Immature natural killer cell (primary cell): Measurements from ENCODE around the gene ADCK2. TPM values are rescaled to one million over a fixed set of nuclear protein-coding genes. Genes with fewer than 3 reads are reported as not detected.
"Not testable (repeated sequence)": the region's sequence is repeated elsewhere in the genome, so short reads cannot be mapped to it uniquely, and the experiment has no call there.

Source experiments
- DNase-seq, 3 donors: peaks; one replicate each; pipeline ENCODE4 v3.0.0; 2022; ENCODE audit warnings: mixed read lengths in 1 of 3
- H3K27ac Mint-ChIP-seq, 6 donors: one replicate each; pipeline ENCODE4 v1.8.0; 2020; ENCODE audit warnings: mixed read lengths in 6 of 6, mild to moderate bottlenecking in 5 of 6, inconsistent platforms in 4 of 6, moderate library complexity in 3 of 6
- H3K27me3 Mint-ChIP-seq, 3 donors: one replicate each; pipeline ENCODE4 v1.8.0; 2020 to 2021; ENCODE audit warnings: low read depth in 3 of 3, mild to moderate bottlenecking in 3 of 3, mixed read lengths in 3 of 3, moderate library complexity in 3 of 3, inconsistent platforms in 1 of 3
- H3K36me3 Mint-ChIP-seq, 3 donors: one replicate each; pipeline ENCODE4 v1.8.0; 2020; ENCODE audit warnings: mixed read lengths in 3 of 3, inconsistent platforms in 2 of 3, mild to moderate bottlenecking in 2 of 3
- H3K4me1 Mint-ChIP-seq, 2 donors: one replicate each; pipeline ENCODE4 v1.8.0; 2020; ENCODE audit warnings: inconsistent platforms in 2 of 2, mild to moderate bottlenecking in 2 of 2, mixed read lengths in 2 of 2, moderate library complexity in 1 of 2
- H3K4me3 Mint-ChIP-seq, 5 donors: one replicate each; pipeline ENCODE4 v1.8.0; 2020; ENCODE audit warnings: mild to moderate bottlenecking in 5 of 5, mixed read lengths in 5 of 5, inconsistent platforms in 3 of 5, moderate library complexity in 3 of 5
- H3K9me3 Mint-ChIP-seq, 6 donors: one replicate each; pipeline ENCODE4 v1.8.0; 2020; ENCODE audit warnings: mild to moderate bottlenecking in 6 of 6, mixed read lengths in 6 of 6, inconsistent platforms in 4 of 6, moderate library complexity in 3 of 6
- polyA plus RNA-seq, 3 donors: library from polyadenylated mRNA; unstranded; fragments of 300-500 nt; fragmentation: Illumina TruSeq; gene quantifications; one replicate each; pipeline ENCODE4 v1.2.3, GENCODE V29; 2021

ADCK2 gene
- polyA plus RNA-seq, 3 donors from 2014 or later: 27.8 to 37.1 (median 33.9) TPM

DNA sequence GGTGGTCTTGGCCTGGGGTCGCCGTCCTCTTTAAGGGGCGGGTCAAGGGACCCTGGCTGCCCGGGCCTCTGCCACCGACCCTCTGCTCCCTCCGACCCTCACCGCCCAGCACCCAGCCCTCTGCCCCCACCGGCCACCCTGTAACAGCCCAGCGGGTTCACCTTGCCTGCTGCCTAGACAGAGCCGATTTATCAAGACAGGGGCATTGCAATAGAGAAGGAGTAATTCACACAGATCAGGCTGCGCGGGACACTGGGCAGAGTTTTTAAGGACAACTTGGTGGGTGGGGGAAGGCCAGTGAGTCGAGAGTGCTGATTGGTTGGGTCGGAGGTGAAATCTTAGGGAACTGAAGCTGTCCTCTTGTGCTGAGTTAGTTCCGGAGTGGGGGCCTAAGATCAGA, 779 bp upstream of the ADCK2 start:
- no peaks in the 10 kb centered on the region for H3K27me3 Mint-ChIP-seq
- H3K4me3 Mint-ChIP-seq: peak overlapping the region; percentile 74 to 86 (median 82)
- H3K4me1 Mint-ChIP-seq: peaks cover 29 to 36% of the 10 kb centered on the region in 2 donors
- no peak for DNase-seq
- H3K9me3 Mint-ChIP-seq: no peaks in the 10 kb centered on the region
- H3K27ac Mint-ChIP-seq: peak overlapping the region; percentile 30 to 87 (median 77)
- peaks cover 0 to 4% (median 0%) of the 10 kb centered on the region in 3 donors for H3K36me3 Mint-ChIP-seq

DNA sequence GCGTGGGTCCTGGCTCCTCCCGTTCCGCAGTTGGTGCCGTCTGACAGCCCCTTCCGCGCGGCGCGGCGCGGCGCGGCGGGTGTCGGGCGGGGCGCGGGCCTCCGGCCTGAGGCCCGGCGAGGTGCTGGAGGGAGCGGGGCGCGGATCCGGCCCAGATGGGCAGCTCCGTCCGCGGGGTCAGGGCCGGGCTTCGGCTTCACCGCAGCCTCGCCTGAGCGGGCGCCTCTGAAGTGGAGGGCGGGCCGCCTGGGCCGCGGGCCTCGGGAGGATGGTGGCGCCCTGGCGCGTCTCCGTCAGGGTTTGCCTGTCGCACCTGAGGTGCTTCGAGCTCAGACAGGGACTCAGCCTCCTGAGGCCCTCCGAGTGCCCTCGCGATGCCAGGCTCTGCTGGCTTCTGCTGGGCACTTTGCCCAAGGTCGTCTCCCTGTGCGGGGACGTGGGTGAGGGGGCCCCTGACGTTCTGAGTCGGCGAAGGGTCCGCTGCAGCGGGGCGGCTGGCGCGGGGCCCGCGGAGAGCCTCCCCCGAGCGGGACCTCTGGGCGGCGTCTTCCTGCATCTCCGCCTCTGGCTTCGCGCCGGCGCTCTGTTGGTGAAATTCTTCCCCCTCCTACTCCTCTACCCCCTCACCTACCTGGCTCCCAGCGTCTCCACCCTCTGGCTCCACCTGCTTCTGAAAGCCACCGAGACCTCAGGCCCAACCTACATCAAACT, 473 bp downstream of the ADCK2 start:
- Mint-ChIP-seq H3K27ac (peak overlapping the region; percentile 53 to 87 (median 82)), H3K36me3 (peaks cover 5 to 13% (median 10%) of the 10 kb centered on the region in 3 donors), H3K9me3 (no peaks in the 10 kb centered on the region), H3K4me3 (peak overlapping the region; percentile 82 to 89 (median 85)), H3K27me3 (peaks cover 0 to 3% (median 2%) of the 10 kb centered on the region in 3 donors), H3K4me1 (peaks cover 29 to 36% of the 10 kb centered on the region in 2 donors)
- DNase-seq: peak in 1 of 3 donors; percentile 60

DNA sequence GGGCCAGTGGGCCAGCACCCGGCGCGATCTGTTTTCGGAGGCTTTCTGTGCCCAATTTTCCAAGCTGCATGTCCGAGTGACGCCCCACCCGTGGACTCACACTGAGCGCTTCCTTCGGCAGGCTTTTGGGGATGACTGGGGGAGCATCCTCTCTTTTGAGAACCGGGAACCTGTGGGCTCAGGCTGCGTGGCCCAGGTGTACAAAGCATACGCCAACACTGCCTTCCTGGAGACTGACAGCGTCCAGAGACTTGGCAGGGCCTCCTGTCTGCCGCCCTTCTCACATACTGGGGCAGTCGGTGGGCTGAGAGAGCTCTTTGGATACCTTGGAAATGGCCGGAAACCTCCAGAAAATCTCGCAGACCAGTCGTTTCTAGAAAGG, 1.0 kb downstream of the ADCK2 start:
- Mint-ChIP-seq H3K4me3 (peak overlapping the region; percentile 82 to 89 (median 85)), H3K9me3 (no peaks in the 10 kb centered on the region), H3K27me3 (peaks cover 0 to 3% (median 2%) of the 10 kb centered on the region in 3 donors), H3K36me3 (peaks cover 5 to 16% (median 12%) of the 10 kb centered on the region in 3 donors), H3K27ac (peak overlapping the region; percentile 53 to 87 (median 82)), H3K4me1 (peaks cover 29 to 36% of the 10 kb centered on the region in 2 donors)
- DNase-seq: no peak

DNA sequence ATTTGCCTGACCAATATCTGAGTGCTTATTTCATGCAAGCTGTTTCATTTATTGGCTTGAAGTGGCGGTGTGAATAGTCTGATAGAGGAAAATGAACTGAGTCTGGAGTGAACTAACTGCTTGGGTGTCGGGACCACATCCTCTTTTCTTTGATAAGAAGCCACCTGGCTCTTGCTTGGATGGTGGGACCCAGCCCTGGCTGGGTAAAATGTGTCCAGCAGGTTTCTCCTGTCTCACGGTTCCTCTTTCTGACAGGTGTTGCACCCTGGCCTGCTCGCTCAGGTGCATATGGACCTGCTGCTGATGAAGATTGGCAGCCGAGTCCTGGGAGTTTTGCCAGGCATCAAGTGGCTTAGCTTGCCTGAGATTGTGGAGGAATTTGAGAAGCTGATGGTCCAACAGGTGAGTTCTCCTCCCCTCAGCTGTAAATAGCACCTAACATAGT, 1.6 kb downstream of the ADCK2 start:
- peaks cover 5 to 21% (median 17%) of the 10 kb centered on the region in 3 donors for H3K36me3 Mint-ChIP-seq
- no peak for DNase-seq
- H3K9me3 Mint-ChIP-seq: no peaks in the 10 kb centered on the region
- peaks cover 29 to 36% of the 10 kb centered on the region in 2 donors for H3K4me1 Mint-ChIP-seq
- peak overlapping the region; percentile 53 to 87 (median 80) for H3K27ac Mint-ChIP-seq
- peaks cover 0 to 3% (median 2%) of the 10 kb centered on the region in 3 donors for H3K27me3 Mint-ChIP-seq
- peak overlapping the region; percentile 82 to 89 (median 85) for H3K4me3 Mint-ChIP-seq

DNA sequence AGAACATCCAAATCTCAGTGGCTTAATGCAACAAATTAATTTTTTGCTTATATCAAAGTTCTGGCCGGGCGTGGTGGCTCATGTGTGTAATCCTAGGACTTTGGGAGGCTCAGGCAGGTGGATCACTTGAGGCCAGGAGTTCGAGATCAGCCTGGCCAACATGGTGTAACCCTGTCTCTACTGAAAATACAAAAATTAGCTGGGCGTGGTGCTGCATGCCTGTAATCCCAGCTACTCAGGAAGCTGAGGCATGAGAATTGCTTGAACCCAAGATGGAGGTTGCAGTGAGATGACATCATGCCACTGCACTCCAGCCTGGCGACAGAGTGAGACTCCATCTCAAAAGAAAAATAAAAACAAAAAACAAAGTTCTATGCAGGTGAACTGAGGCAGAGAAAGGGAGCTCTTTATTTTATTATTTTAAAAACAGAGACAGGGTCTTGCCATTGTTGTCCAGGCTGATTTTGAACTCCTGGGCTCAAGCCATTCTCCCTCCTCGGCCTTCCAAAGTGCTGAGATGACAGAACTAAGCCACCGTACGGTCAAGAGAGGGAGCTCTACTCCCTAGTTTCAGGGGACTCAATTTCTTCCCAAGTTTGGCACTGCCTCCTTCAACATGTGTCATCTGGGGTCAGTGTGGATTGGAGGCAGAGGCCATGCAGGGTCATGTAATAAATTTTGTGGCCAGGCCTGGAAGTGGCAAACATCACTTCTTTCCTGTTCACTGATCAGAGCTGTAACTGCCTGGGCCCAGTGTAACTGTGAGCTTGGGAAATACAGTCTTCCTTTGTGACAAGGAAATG, 2.4 kb downstream of the ADCK2 start:
- peaks cover 29 to 36% of the 10 kb centered on the region in 2 donors for H3K4me1 Mint-ChIP-seq

DNA sequence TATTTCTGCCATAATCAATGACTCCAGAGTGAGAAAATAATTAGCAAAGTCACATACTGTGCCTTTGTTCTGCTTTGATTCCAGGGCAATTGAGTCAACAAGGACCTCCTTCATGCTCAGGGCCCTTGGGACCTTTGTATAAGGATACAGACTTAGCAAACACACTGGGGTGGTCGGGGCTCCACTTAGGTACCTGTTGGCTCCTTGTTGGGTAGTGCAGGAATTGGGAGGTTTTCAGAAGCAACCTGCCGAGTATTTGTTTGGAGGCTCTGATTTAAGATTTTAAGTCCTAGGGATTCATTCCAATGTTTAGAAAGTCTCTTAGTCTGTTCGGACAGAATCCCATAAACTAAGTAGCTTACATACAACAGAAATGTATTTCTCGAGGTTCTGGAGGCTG, 3.0 kb downstream of the ADCK2 start:
- no peak overlapping the region for H3K27ac Mint-ChIP-seq
- H3K4me3 Mint-ChIP-seq: peak overlapping the region in 4 of 5 donors; percentile 7 to 82 (median 46)
- H3K4me1 Mint-ChIP-seq: peaks cover 28 to 36% of the 10 kb centered on the region in 2 donors
- H3K27me3 Mint-ChIP-seq: peaks cover 0 to 3% (median 2%) of the 10 kb centered on the region in 3 donors
- peaks cover 8 to 32% (median 22%) of the 10 kb centered on the region in 3 donors for H3K36me3 Mint-ChIP-seq
- DNase-seq: no peak
- no peaks in the 10 kb centered on the region for H3K9me3 Mint-ChIP-seq

More for the DNA sequence above, 2.4 kb downstream of the ADCK2 start:
- Mint-ChIP-seq H3K4me3 (peak overlapping the region; percentile 46 to 89 (median 85)), H3K36me3 (peaks cover 5 to 26% (median 21%) of the 10 kb centered on the region in 3 donors), H3K27ac (peak overlapping the region in 5 of 6 donors; percentile 15 to 68 (median 49)), H3K27me3 (peaks cover 0 to 3% (median 2%) of the 10 kb centered on the region in 3 donors), H3K9me3 (no peaks in the 10 kb centered on the region)
- peak in 1 of 3 donors; percentile 13 for DNase-seq

DNA sequence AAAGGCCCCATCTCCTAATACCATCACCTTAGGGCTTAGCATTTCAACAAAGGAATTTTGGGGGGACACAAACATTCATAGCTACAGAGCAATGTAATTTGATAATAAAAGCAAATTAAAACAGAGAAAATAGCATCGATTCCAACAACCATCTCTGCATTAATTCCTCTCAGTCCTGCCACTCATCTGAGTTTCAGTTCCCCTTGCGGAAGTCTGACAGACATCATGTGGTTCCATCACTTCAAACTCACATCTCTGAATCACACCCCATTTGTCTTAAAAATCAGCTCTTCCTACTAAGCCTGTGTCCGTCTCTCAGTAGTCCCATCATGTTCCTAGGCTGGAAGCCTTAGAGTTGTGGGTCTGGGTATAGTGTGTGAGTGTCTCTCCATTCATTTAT, 3.6 kb downstream of the ADCK2 start:
- H3K4me3 Mint-ChIP-seq: peak overlapping the region in 2 of 5 donors; percentile 9 to 46
- peaks cover 27 to 36% of the 10 kb centered on the region in 2 donors for H3K4me1 Mint-ChIP-seq

DNA sequence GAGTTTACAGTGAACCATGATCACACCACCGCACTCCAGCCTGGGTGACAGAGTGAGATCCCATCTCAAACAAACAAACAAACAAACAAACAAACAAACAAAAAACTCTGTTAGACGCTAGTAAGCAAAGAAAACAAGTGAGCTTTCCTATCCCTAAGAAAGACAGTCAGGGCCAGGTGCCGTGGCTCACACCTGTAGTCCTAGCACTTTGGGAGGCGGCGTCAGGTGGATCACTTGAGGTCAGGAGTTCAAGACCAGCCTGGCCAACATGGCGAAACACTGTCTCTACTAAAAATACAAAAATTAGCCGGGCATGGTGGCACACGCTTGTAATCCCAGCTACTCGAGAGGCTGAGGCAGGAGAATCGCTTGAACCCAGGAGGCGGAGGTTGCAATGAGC, 4.2 kb downstream of the ADCK2 start:
- not testable (repeated sequence) for H3K27ac Mint-ChIP-seq, H3K4me3 Mint-ChIP-seq, H3K9me3 Mint-ChIP-seq, H3K27me3 Mint-ChIP-seq, DNase-seq
- Mint-ChIP-seq H3K4me1 (peaks cover 27 to 35% of the 10 kb centered on the region in 2 donors), H3K36me3 (peaks cover 11 to 37% (median 26%) of the 10 kb centered on the region in 3 donors)

More for the DNA sequence above, 3.6 kb downstream of the ADCK2 start:
- peak overlapping the region in 3 of 6 donors; percentile 6 to 32 (median 17) for H3K27ac Mint-ChIP-seq
- no peaks in the 10 kb centered on the region for H3K9me3 Mint-ChIP-seq
- peaks cover 0 to 3% (median 2%) of the 10 kb centered on the region in 3 donors for H3K27me3 Mint-ChIP-seq
- no peak for DNase-seq
- peaks cover 11 to 35% (median 26%) of the 10 kb centered on the region in 3 donors for H3K36me3 Mint-ChIP-seq

DNA sequence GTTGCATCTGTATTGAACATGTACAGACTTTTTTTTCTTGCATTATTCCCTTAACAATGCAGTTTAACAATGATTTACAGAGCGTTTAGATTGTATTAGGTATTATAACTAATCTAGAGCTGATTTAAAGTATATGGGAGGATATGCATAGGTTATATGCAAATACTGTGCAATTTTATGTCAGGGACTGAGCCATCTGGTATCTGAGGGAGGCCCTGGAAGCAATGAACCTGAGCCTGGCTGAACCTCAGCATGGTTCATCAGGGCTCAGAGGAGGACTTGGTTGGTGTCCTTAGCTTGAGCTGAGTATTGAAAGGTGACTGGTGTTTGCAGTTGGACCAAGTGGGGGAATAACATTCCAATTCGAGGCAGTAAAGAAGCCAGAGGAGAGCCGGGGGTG, 4.8 kb downstream of the ADCK2 start:
- Mint-ChIP-seq H3K9me3 (no peaks in the 10 kb centered on the region), H3K27me3 (peaks cover 0 to 3% (median 2%) of the 10 kb centered on the region in 3 donors), H3K4me1 (peaks cover 22 to 30% of the 10 kb centered on the region in 2 donors), H3K4me3 (no peak overlapping the region), H3K27ac (peak overlapping the region in 1 of 6 donors; percentile 46), H3K36me3 (peaks cover 11 to 41% (median 26%) of the 10 kb centered on the region in 3 donors)
- DNase-seq: no peak

DNA sequence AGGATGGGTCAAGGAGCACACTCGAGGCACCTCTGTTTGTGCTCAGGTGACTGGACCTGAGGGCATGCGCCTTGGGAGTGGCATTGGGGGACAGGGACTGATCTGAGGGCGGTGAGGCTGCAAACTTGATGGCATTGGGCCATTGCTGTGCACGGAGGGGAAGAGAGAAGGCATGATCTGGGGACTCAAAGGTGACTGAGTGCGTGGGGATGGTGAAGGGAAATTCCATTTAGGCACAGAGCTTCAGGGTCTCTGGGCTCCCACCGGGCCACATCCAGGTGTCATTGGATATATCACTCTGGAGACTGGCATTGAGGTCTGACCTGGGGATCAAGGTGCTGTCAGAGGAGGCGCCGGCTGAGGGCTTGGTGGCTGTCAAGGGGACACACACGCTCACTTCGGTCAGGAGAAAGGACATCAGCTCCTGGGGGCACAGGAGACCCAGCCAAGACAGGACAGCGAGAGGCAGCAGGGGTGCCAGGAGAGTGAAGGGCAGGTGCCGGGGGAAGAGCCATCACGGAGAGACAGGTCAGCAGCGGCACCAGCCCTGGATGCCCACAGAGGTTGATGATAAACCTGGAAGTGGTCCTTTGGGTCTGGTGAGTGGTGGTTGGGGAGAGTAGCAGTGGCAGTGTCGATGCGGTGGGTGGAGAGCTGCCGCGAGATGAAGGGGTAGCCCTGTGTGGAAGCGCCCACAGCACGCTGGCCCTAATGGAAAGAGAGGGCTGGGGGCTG, 5.5 kb downstream of the ADCK2 start:
- H3K27ac Mint-ChIP-seq: no peak overlapping the region
- no peaks in the 10 kb centered on the region for H3K9me3 Mint-ChIP-seq
- H3K4me1 Mint-ChIP-seq: peaks cover 22 to 29% of the 10 kb centered on the region in 2 donors
- peaks cover 0 to 3% (median 2%) of the 10 kb centered on the region in 3 donors for H3K27me3 Mint-ChIP-seq
- DNase-seq: no peak
- H3K4me3 Mint-ChIP-seq: no peak overlapping the region
- peaks cover 11 to 41% (median 26%) of the 10 kb centered on the region in 3 donors for H3K36me3 Mint-ChIP-seq

DNA sequence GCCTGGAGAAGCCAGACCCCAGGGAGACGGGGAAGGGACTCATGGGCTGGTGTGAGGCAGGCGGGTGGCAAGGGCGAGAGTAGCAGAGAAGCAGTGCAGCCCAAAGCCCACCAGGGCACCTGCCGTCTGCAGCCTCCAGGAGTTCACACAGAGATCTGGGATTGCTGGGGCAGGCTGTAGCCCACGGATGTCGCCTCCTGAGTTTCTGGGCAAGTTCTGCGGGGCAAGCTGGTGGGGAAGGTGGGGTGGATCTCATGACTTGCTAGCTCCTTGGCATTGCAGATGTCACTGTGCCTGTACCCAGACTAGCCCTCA, 6.0 kb downstream of the ADCK2 start:
- H3K9me3 Mint-ChIP-seq: no peaks in the 10 kb centered on the region
- no peak overlapping the region for H3K27ac Mint-ChIP-seq
- H3K4me1 Mint-ChIP-seq: peaks cover 19 to 26% of the 10 kb centered on the region in 2 donors
- H3K36me3 Mint-ChIP-seq: peaks cover 11 to 41% (median 26%) of the 10 kb centered on the region in 3 donors
- H3K4me3 Mint-ChIP-seq: no peak overlapping the region
- H3K27me3 Mint-ChIP-seq: peaks cover 0 to 3% (median 2%) of the 10 kb centered on the region in 3 donors
- DNase-seq: no peak

DNA sequence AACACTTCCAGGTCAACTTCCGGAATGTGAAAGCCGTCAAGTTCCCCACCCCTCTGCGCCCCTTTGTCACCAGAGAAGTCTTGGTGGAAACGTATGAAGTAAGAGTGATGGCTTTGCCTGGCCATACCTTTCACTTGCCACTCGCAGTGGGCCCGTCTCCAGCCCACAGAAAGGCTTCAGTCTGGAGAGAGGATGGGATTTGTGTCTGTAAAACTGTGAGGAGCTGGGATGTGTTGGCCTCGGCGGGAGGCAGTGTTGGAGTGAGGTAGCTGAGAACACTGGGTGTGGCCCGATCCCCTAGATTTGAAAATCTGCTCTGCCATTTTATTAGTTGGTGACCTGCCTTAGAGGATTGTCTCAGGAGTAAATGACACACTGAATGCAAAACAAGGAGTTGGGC, 6.4 kb downstream of the ADCK2 start:
- no peaks in the 10 kb centered on the region for H3K9me3 Mint-ChIP-seq
- H3K27me3 Mint-ChIP-seq: peaks cover 0 to 3% (median 2%) of the 10 kb centered on the region in 3 donors
- H3K36me3 Mint-ChIP-seq: peaks cover 11 to 43% (median 31%) of the 10 kb centered on the region in 3 donors
- DNase-seq: no peak
- H3K27ac Mint-ChIP-seq: no peak overlapping the region
- H3K4me3 Mint-ChIP-seq: no peak overlapping the region
- peaks cover 15 to 22% of the 10 kb centered on the region in 2 donors for H3K4me1 Mint-ChIP-seq

DNA sequence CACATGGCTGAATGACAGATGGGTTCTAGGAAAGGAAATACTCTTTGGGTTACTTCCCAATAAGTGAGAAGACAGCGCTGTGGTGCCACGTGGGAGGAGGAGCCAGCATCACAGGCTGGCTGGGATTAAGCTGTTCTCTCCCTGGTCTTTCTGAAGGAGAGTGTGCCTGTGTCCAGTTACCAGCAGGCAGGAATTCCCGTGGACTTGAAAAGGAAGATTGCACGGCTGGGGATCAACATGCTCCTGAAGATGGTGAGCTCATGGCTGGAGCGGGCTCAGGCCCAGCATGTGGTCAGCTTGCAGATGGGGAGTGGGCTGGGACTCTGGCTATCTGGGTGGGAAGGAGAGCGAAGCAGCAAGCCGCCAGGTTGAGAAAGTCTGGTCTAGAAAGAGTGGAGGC, 8.1 kb downstream of the ADCK2 start:
- DNase-seq: no peak
- Mint-ChIP-seq H3K36me3 (peaks cover 11 to 47% (median 36%) of the 10 kb centered on the region in 3 donors), H3K27ac (no peak overlapping the region), H3K4me1 (peaks cover 0 to 6% of the 10 kb centered on the region in 2 donors), H3K4me3 (no peak overlapping the region), H3K9me3 (no peaks in the 10 kb centered on the region), H3K27me3 (peaks cover 0 to 3% (median 2%) of the 10 kb centered on the region in 3 donors)
